ENCODE results near the gene TRMT2B.

The TRMT2B gene, protein sequence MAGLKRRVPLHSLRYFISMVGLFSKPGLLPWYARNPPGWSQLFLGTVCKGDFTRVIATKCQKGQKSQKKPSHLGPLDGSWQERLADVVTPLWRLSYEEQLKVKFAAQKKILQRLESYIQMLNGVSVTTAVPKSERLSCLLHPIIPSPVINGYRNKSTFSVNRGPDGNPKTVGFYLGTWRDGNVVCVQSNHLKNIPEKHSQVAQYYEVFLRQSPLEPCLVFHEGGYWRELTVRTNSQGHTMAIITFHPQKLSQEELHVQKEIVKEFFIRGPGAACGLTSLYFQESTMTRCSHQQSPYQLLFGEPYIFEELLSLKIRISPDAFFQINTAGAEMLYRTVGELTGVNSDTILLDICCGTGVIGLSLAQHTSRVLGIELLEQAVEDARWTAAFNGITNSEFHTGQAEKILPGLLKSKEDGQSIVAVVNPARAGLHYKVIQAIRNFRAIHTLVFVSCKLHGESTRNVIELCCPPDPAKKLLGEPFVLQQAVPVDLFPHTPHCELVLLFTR

DNA sequence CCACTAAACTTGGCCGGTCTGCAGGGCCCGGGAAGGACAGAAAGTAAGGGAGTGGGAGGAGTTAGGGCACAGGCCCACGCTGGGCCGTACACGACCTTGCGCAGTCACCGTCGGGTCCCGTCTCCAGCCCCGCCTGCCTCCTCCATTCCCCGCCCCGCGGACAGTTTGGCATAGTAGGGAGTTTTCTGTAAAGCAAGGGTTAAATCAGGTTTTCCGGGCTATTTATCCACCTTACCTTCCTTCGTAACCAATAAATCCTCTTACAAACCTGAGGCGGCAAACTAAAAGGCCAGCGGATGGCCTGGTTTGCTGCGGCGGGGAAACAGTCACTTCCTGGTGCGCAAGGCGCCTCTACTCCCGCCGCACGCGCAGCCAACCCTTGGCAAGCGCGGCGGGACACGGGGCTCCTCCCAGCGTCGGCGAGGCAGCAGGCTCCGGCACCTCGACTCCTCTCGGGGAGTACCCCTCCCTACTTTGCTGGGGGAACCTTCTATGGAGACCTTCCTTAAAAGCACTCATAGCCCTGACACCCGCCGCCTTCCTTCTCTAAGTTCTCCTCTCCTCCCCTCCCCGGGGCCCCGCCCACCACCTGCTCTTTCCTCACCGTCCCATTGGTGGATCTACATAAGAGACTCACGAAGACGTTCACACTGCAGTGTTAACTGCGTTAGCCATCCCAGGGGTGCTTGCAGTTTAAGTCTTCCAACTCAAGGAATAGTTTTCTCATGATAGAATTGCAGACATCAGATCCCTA lies at the start of gene TRMT2B:
Gene TRMT2B (minus strand): TSS at position 563 of the 754 bp plus-strand sequence. CDS start 9,822 bp downstream, outside the sequence.
- Histone ChIP-seq H3K36me3 (ENCODE audit: insufficient read depth, low read length) (no peaks in the 10 kb centered on the region), H3F3A (ENCODE audit: low read depth) (no peaks in the 10 kb centered on the region; the same call in 1 of the 2 replicates)

DNA sequence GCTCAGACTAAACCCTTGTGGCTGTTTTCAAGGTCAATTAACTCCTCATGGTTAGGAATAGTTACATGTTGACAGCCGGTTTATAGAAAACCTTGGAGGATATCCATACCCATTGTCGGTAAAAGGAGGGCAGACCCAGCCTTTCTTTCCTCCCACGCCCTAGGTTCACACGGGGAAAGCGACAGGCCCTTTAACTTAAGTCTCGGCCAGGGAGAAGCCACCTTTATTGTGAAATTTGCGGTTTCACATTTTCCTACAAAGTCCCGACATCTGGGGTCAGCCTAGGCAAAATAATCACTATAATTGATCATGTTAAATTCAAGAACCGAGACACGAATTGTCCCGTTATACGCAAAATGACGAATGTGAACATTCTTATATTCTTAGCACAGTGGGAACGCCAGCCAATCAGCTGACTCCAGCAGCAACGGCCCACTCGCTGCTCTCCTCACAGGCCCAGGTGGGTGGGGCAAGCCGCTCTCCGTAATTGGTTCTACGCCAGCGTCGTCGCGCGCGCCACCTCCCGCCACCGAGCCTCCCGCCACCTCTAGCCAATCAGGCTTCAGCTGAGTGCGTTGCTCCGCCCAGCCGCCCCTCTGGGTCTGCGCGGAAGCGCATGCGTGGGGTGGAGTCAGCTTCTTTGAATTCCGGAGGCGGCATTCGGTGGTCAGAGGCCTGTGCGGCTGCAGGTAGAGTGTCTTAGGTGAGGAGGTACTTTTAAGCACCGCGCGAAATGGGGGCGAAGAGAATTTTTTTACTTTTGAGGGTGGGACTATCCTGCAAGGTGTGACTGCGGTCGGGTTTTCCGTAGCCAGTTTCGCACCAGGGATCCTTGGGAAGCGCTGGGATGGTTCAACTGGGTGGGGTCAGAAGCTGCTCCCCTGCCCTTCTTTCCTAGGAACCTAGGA lies 45.9 kb upstream of the TRMT2B start, which contains the start of gene CENPI:
Gene CENPI (plus strand): TSS at position 659 of the 908 bp plus-strand sequence. CDS start 2,867 bp downstream, outside the sequence.
- no peaks in the 10 kb centered on the region for H3F3A ChIP-seq (ENCODE audit: low read depth)
- no peaks in the 10 kb centered on the region for H3K9me3 ChIP-seq (ENCODE audit: insufficient read depth, low read depth, low read length)
- peak within 1 kb of the TSS; percentile 96 for H3K4me3 ChIP-seq (ENCODE audit: low read length, poor library complexity, severe bottlenecking)
- no peaks in the 10 kb centered on the region for H3K36me3 ChIP-seq (ENCODE audit: insufficient read depth, low read length)
- no peaks in the 10 kb centered on the region for H3K27me3 ChIP-seq (ENCODE audit: insufficient read depth, low read length, poor library complexity, severe bottlenecking)
- H4K20me1 ChIP-seq (ENCODE audit: insufficient read depth, low read length, poor library complexity, severe bottlenecking) = peaks cover 2% of the 10 kb centered on the region
- H3K9me2 ChIP-seq (replicated peaks; ENCODE audit: low read depth, low read length) = no peaks in the 10 kb centered on the region
- H3K79me2 ChIP-seq (ENCODE audit: insufficient read depth, low read length) = peaks cover 38% of the 10 kb centered on the region
- peak within 1 kb of the TSS; percentile 92 for H3K4me2 ChIP-seq (ENCODE audit: low read depth, low read length, poor library complexity, severe bottlenecking)
- H3K9ac ChIP-seq (ENCODE audit: low read depth, low read length, poor library complexity, severe bottlenecking) = peak within 1 kb of the TSS; percentile 94
- TF ChIP-seq, protein P1, sequence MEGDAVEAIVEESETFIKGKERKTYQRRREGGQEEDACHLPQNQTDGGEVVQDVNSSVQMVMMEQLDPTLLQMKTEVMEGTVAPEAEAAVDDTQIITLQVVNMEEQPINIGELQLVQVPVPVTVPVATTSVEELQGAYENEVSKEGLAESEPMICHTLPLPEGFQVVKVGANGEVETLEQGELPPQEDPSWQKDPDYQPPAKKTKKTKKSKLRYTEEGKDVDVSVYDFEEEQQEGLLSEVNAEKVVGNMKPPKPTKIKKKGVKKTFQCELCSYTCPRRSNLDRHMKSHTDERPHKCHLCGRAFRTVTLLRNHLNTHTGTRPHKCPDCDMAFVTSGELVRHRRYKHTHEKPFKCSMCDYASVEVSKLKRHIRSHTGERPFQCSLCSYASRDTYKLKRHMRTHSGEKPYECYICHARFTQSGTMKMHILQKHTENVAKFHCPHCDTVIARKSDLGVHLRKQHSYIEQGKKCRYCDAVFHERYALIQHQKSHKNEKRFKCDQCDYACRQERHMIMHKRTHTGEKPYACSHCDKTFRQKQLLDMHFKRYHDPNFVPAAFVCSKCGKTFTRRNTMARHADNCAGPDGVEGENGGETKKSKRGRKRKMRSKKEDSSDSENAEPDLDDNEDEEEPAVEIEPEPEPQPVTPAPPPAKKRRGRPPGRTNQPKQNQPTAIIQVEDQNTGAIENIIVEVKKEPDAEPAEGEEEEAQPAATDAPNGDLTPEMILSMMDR (conservative IDR thresholded peaks at IDR 0.05; ENCODE audit: low read length) = no peak
- no peak for TF ChIP-seq EZH2phosphoT487 (IDR thresholded peaks at IDR 0.05; ENCODE audit: borderline replicate concordance)
- H2AFZ ChIP-seq (ENCODE audit: low read length) = peak within 1 kb of the TSS; percentile 91
- peaks cover 13% of the 10 kb centered on the region for H3K4me1 ChIP-seq (ENCODE audit: insufficient read depth, low read length, poor library complexity, severe bottlenecking)

More for the DNA sequence above, at the start of gene TRMT2B:
- H2AFZ ChIP-seq (ENCODE audit: low read length) = peak within 1 kb of the TSS; percentile 98
- peaks cover 14% of the 10 kb centered on the region; the same call in 1 of the 2 replicates for H3K79me2 ChIP-seq (ENCODE audit: insufficient read depth, low read length)
- peak within 1 kb of the TSS; percentile 95 for H3K9ac ChIP-seq (ENCODE audit: low read depth, low read length, poor library complexity, severe bottlenecking)
- H4K20me1 ChIP-seq (ENCODE audit: insufficient read depth, low read length, poor library complexity, severe bottlenecking) = no peaks in the 10 kb centered on the region
- peak within 1 kb of the TSS; percentile 99 for H3K4me3 ChIP-seq (ENCODE audit: low read length, poor library complexity, severe bottlenecking)
- H3K4me1 ChIP-seq (ENCODE audit: insufficient read depth, low read length, poor library complexity, severe bottlenecking) = peaks cover 4% of the 10 kb centered on the region
- no peaks in the 10 kb centered on the region for H3K27me3 ChIP-seq (ENCODE audit: insufficient read depth, low read length, poor library complexity, severe bottlenecking)
- H3K9me3 ChIP-seq (ENCODE audit: insufficient read depth, low read depth, low read length) = no peaks in the 10 kb centered on the region
- TF ChIP-seq EZH2phosphoT487 (IDR thresholded peaks at IDR 0.05; ENCODE audit: borderline replicate concordance) = no peak
- TF ChIP-seq, protein P1 (conservative IDR thresholded peaks at IDR 0.05; ENCODE audit: low read length) = no peak
- no peaks in the 10 kb centered on the region for H3K9me2 ChIP-seq (replicated peaks; ENCODE audit: low read depth, low read length)
- H3K4me2 ChIP-seq (ENCODE audit: low read depth, low read length, poor library complexity, severe bottlenecking) = peak within 1 kb of the TSS; percentile 84

DNA sequence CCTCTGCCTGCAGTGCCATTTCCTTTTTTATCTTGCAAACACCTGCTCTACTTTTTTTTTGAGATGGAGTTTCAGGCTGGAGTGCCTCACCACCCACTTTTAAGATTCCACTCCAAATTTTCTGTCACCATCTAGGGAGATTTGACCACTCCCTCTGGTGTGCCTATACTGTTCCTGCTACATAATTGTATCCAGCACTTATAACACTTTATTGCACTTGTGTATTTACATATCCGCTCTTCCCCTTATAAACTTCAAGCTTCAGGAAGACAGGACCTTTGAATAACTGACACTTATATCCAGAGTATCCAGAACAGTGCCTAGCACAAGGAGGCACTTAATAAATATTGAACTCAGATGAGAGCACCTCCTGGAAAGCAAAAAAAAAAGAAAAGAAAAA lies 39.9 kb upstream of the TRMT2B start:
- Histone ChIP-seq H3K9ac (ENCODE audit: low read depth, low read length, poor library complexity, severe bottlenecking) (no peak overlapping the region), H3K27me3 (ENCODE audit: insufficient read depth, low read length, poor library complexity, severe bottlenecking) (no peaks in the 10 kb centered on the region), H3K36me3 (ENCODE audit: insufficient read depth, low read length) (no peaks in the 10 kb centered on the region), H4K20me1 (ENCODE audit: insufficient read depth, low read length, poor library complexity, severe bottlenecking) (no peaks in the 10 kb centered on the region), H3K9me3 (ENCODE audit: insufficient read depth, low read depth, low read length) (no peaks in the 10 kb centered on the region), H3K4me2 (ENCODE audit: low read depth, low read length, poor library complexity, severe bottlenecking) (no peak overlapping the region), H3K4me1 (ENCODE audit: insufficient read depth, low read length, poor library complexity, severe bottlenecking) (peaks cover 4% of the 10 kb centered on the region), H3K79me2 (ENCODE audit: insufficient read depth, low read length) (no peaks in the 10 kb centered on the region), H3K9me2 (replicated peaks; ENCODE audit: low read depth, low read length) (no peaks in the 10 kb centered on the region), H2AFZ (ENCODE audit: low read length) (peak overlapping the region; percentile 60; the same call in 1 of the 2 replicates), H3K4me3 (ENCODE audit: low read length, poor library complexity, severe bottlenecking) (no peak overlapping the region), H3F3A (ENCODE audit: low read depth) (no peaks in the 10 kb centered on the region)
- TF ChIP-seq EZH2phosphoT487 (IDR thresholded peaks at IDR 0.05; ENCODE audit: borderline replicate concordance) = no peak
- TF ChIP-seq, protein P1 (conservative IDR thresholded peaks at IDR 0.05; ENCODE audit: low read length) = no peak

Measured in Loucy (cell line).